SK-N-SH (cell line): Measurements from ENCODE around the gene ELFN2. TPM values are rescaled to one million over a fixed set of nuclear protein-coding genes. Genes with fewer than 3 reads are reported as not detected.

ENCODE experiments used
- CTCF ChIA-PET: fragments of 300-600, 350-600 bp; formaldehyde crosslinking; extraction: SDS; loops from one replicate; lab custom pipeline; 2021; lab: Yijun Ruan, JAX
- POLR2A ChIA-PET: fragments of 350-600 bp; sonication (Branson Sonifier 250); formaldehyde crosslinking; extraction: SDS; loops from one replicate; lab custom pipeline; 2020; ENCODE audit warnings: antibody characterized with exemption, inconsistent platforms; lab: Yijun Ruan, JAX
- DNase-seq: peaks from one replicate; pipeline ENCODE4 v3.0.0; 2012
- H2AFZ ChIP-seq: fragments of 200-600 bp; sonication (generic); 2 replicates; pipeline ENCODE4 v1.8.1; 2016; ENCODE audit warnings: antibody characterized with exemption, mild to moderate bottlenecking, low read depth
- H3F3A ChIP-seq: fragments of 200-600 bp; sonication (generic); replicated peaks from 2 replicates; pipeline ENCODE3; 2016; ENCODE audit warnings: antibody characterized with exemption, mild to moderate bottlenecking; ENCODE audit not compliant: insufficient read depth
- H3K27ac ChIP-seq, 2 experiments: fragments of 200-500 bp in 1 of 2; fragments of 200-600 bp in 1 of 2; sonication (Bioruptor generic) in 1 of 2; sonication (generic), shearing (Covaris generic) in 1 of 2; 2 replicates each; pipeline versions ENCODE4 v1.5.1 to v1.6.1; 2014 to 2016; ENCODE audit warnings: low read depth in 2 of 2, inconsistent platforms in 1 of 2, low read length in 1 of 2, mild to moderate bottlenecking in 1 of 2, mixed read lengths in 1 of 2
- H3K27me3 ChIP-seq: fragments of 200-600 bp; sonication (generic), shearing (Covaris generic); 2 replicates; pipeline ENCODE4 v1.6.1; 2016; ENCODE audit warnings: mixed run types; ENCODE audit not compliant: insufficient read depth
- H3K36me3 ChIP-seq, 2 experiments: fragments of 200-500 bp in 1 of 2; fragments of 200-600 bp in 1 of 2; sonication (Bioruptor generic) in 1 of 2; sonication (generic) in 1 of 2; replicated peaks in 1 of 2; 2 replicates each; pipeline versions ENCODE3 to v1.5.1; 2014 to 2016; ENCODE audit warnings: low read length in 1 of 2, mild to moderate bottlenecking in 1 of 2; ENCODE audit not compliant: insufficient read depth in 2 of 2, control insufficient read depth in 1 of 2
- H3K4me1 ChIP-seq, 2 experiments: fragments of 200-500 bp in 1 of 2; fragments of 200-600 bp in 1 of 2; sonication (Bioruptor generic) in 1 of 2; sonication (generic), shearing (Covaris generic) in 1 of 2; 2 replicates each; pipeline versions ENCODE4 v1.5.1 to v1.6.1; 2014 to 2016; ENCODE audit warnings: low read depth in 1 of 2, low read length in 1 of 2, mixed run types in 1 of 2; ENCODE audit not compliant: insufficient read depth in 2 of 2, control insufficient read depth in 1 of 2
- H3K4me2 ChIP-seq: fragments of 200-600 bp; sonication (generic), shearing (Covaris generic); 2 replicates; pipeline ENCODE4 v1.6.1; 2017; ENCODE audit warnings: mixed run types
- H3K4me3 ChIP-seq, 2 experiments: fragments of 200-500 bp in 1 of 2; fragments of 200-600 bp in 1 of 2; sonication (Bioruptor generic) in 1 of 2; sonication (generic), shearing (Covaris generic) in 1 of 2; 2 replicates each; pipeline versions ENCODE4 v1.5.1 to v1.8.1; 2014 to 2016; ENCODE audit warnings: low read depth in 2 of 2, inconsistent platforms in 1 of 2, low read length in 1 of 2, mild to moderate bottlenecking in 1 of 2, mixed read lengths in 1 of 2, moderate library complexity in 1 of 2
- H3K79me2 ChIP-seq: fragments of 200-600 bp; sonication (generic); 2 replicates; pipeline ENCODE4 v1.8.1; 2017; ENCODE audit warnings: mild to moderate bottlenecking; ENCODE audit not compliant: insufficient read depth
- H3K9ac ChIP-seq: fragments of 200-600 bp; sonication (generic); 2 replicates; pipeline ENCODE4 v1.6.1; 2017; ENCODE audit warnings: mixed run types
- H3K9me2 ChIP-seq: fragments of 200-600 bp; sonication (generic); 2 replicates; pipeline ENCODE4 v1.6.1; 2017; ENCODE audit warnings: mixed run types
- H3K9me3 ChIP-seq: fragments of 200-600 bp; sonication (generic); 2 replicates; pipeline ENCODE4 v1.6.1; 2017; ENCODE audit warnings: mixed run types, mild to moderate bottlenecking, moderate library complexity
- H4K20me1 ChIP-seq: fragments of 200-600 bp; sonication (generic); 2 replicates; pipeline ENCODE4 v1.6.1; 2017; ENCODE audit warnings: mild to moderate bottlenecking, mixed run types; ENCODE audit not compliant: insufficient read depth
- CHD2 ChIP-seq: fragments of 150-350 bp; IDR thresholded peaks from 2 replicates; pipeline ENCODE4 v1.6.1; 2018; ENCODE audit warnings: low read length; ENCODE audit not compliant: partially characterized antibody
- EZH2phosphoT487 ChIP-seq: fragments of 200-600 bp; sonication (generic); IDR thresholded peaks from 2 replicates; pipeline ENCODE4 v1.6.1; 2017; ENCODE audit warnings: low read depth, mixed run types, mild to moderate bottlenecking, antibody characterized with exemption, moderate library complexity, borderline replicate concordance
- FOXM1 ChIP-seq: IDR thresholded peaks from 2 replicates; pipeline ENCODE4 v1.4.0; 2012; ENCODE audit warnings: low read depth, mild to moderate bottlenecking
- GABPA ChIP-seq: IDR thresholded peaks from 2 replicates; pipeline ENCODE4 v1.4.0; 2012; ENCODE audit warnings: low read depth, mild to moderate bottlenecking
- GATA2 ChIP-seq: sonication (generic); formaldehyde crosslinking; IDR thresholded peaks from 2 replicates; pipeline ENCODE4 v1.5.0; 2020; ENCODE audit warnings: mild to moderate bottlenecking, missing genetic modification reagents
- JUND ChIP-seq: IDR thresholded peaks from 2 replicates; pipeline ENCODE4 v1.4.0; 2012
- MXI1 ChIP-seq: IDR thresholded peaks from 2 replicates; pipeline ENCODE4 v1.6.1; 2012; ENCODE audit warnings: mild to moderate bottlenecking, low read depth, low read length, improper control_type of control experiment
- NFIC ChIP-seq: IDR thresholded peaks from 2 replicates; pipeline ENCODE4 v1.4.0; 2012; ENCODE audit warnings: borderline replicate concordance
- NRF1 ChIP-seq: IDR thresholded peaks from 2 replicates; pipeline ENCODE4 v1.6.1; 2012; ENCODE audit warnings: low read depth, mild to moderate bottlenecking, low read length
- RCOR1 ChIP-seq: fragments of 150-350 bp; IDR thresholded peaks from 2 replicates; pipeline ENCODE4 v1.6.1; 2017; ENCODE audit warnings: antibody characterized with exemption, low read length
- REST ChIP-seq: IDR thresholded peaks from 2 replicates; pipeline ENCODE4 v1.6.1; 2012; ENCODE audit warnings: mild to moderate bottlenecking, low read depth, low read length, moderate library complexity
- RFX5 ChIP-seq: IDR thresholded peaks from 2 replicates; pipeline ENCODE4 v1.6.1; 2012; ENCODE audit warnings: mild to moderate bottlenecking, improper control_type of control experiment, low read length
- RXRA ChIP-seq: IDR thresholded peaks from 2 replicates; pipeline ENCODE4 v1.4.0; 2012; ENCODE audit warnings: low read depth, mild to moderate bottlenecking, borderline replicate concordance
- SIN3A ChIP-seq: IDR thresholded peaks from 2 replicates; pipeline ENCODE4 v1.6.1; 2012; ENCODE audit warnings: low read depth, mild to moderate bottlenecking, low read length, moderate library complexity, borderline replicate concordance
- SMC3 ChIP-seq: IDR thresholded peaks from 2 replicates; pipeline ENCODE4 v1.6.1; 2012; ENCODE audit warnings: low read depth, low read length, improper control_type of control experiment
- TAF1 ChIP-seq: IDR thresholded peaks from 2 replicates; pipeline ENCODE4 v1.6.1; 2012; ENCODE audit warnings: low read depth, mild to moderate bottlenecking, low read length, moderate library complexity, borderline replicate concordance
- USF1 ChIP-seq: IDR thresholded peaks from 2 replicates; pipeline ENCODE4 v1.4.0; 2012; ENCODE audit warnings: low read depth, borderline replicate concordance
- YY1 ChIP-seq: IDR thresholded peaks from 2 replicates; pipeline ENCODE4 v1.4.0; 2012; ENCODE audit warnings: low read depth, mild to moderate bottlenecking
- WGBS: methylation state at CpG from one replicate; pipeline ENCODE4 v1.1.6; 2017; ENCODE audit warnings: low lambda C conversion rate; 5-methylcytosine and 5-hydroxymethylcytosine counted together
- polyA plus RNA-seq, 3 experiments: library from polyadenylated mRNA; depleted of rRNA; stranded (reverse); fragments of >200 nt; gene quantifications; 2 replicates each; pipeline ENCODE4 v1.2.3, GENCODE V29; 2012
- TF ChIP-seq, protein P1 (sequence below): IDR thresholded peaks from 2 replicates; pipeline ENCODE4; 2012

Gene ELFN2
- polyA plus RNA-seq, 1 of the 3 experiments (the other 2 are of a cell fraction) = 2.8 TPM

DNA sequence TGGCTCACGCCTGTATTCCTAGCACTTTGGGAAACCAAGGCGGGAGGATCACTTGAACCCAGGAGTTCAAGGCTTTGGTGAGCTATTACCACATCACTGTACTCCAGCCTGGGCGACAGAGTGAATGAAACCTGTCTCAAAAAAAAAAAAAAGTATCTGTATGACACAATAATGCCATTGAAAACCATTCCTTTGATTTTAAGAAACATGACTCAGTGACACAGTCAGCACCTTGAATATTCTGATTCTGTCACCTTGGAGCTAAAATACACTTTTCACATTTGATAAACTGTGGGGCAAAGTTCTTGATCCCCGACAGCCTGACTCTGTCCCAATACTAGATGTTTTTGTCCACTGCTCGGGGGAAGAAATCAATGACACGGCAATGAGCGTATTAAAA, 16.7 kb upstream of the ELFN2 start:
- Histone ChIP-seq H3K27me3 (no peaks in the 10 kb centered on the region), H2AFZ (no peak overlapping the region), H3K27ac (no peak overlapping the region), H3F3A (no peaks in the 10 kb centered on the region), H3K9me2 (no peaks in the 10 kb centered on the region), H3K4me2 (no peak overlapping the region), H3K9me3 (no peaks in the 10 kb centered on the region), H4K20me1 (no peaks in the 10 kb centered on the region), H3K4me1 (no peaks in the 10 kb centered on the region; a peak in 1 of 4 replicates), H3K79me2 (no peaks in the 10 kb centered on the region), H3K4me3 (no peak overlapping the region), H3K36me3 (no peaks in the 10 kb centered on the region), H3K9ac (no peak overlapping the region)
- POLR2A ChIA-PET = no interaction called here
- TF ChIP-seq RXRA = no peak
- no peak for TF ChIP-seq NFIC
- TF ChIP-seq CHD2 = no peak
- no peak for TF ChIP-seq NRF1
- TF ChIP-seq EZH2phosphoT487 = no peak
- TF ChIP-seq, protein P1, sequence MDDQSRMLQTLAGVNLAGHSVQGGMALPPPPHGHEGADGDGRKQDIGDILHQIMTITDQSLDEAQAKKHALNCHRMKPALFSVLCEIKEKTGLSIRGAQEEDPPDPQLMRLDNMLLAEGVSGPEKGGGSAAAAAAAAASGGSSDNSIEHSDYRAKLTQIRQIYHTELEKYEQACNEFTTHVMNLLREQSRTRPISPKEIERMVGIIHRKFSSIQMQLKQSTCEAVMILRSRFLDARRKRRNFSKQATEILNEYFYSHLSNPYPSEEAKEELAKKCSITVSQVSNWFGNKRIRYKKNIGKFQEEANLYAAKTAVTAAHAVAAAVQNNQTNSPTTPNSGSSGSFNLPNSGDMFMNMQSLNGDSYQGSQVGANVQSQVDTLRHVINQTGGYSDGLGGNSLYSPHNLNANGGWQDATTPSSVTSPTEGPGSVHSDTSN = no peak
- TF ChIP-seq RCOR1 = no peak
- no peak for TF ChIP-seq GABPA
- TF ChIP-seq TAF1 = no peak
- no peak for TF ChIP-seq REST
- TF ChIP-seq YY1 = no peak
- TF ChIP-seq FOXM1 = no peak
- no peak for TF ChIP-seq SIN3A
- TF ChIP-seq JUND = no peak
- CTCF ChIA-PET = interaction anchor here (1.2 to 2.4 kb wide), 4 partner anchors 13 to 245 kb away, joined by 3 to 10 read pairs (median 4); no protein-coding TSS in a partner anchor
- WGBS = 90% methylated on average over 7 of the region's 7 CpGs
- no peak for DNase-seq

DNA sequence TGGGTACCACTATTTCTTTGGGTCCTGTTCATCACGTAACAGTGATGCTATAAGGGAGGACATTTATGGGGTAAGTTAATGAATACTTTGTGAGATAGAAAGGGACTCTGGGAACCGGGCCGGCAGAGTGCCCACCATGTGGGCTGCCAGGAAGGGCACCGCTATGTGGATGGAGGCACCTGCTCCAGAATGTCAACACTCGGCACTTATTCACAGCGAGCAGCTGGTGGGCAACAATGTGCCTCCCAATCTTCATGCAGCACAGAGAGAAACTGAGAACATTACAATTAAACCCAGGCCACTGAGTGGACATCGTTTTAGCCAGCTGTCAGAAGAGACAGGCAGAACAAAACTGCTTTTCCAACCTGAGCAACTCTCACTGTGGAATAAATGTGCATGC, 15.8 kb upstream of the ELFN2 start:
- 96% methylated on average over 7 of the region's 7 CpGs for WGBS

More for the DNA sequence above, 15.8 kb upstream of the ELFN2 start:
- H3K4me3 ChIP-seq = no peak overlapping the region
- no peaks in the 10 kb centered on the region for H3F3A ChIP-seq
- H3K4me2 ChIP-seq = no peak overlapping the region
- H3K9me2 ChIP-seq = no peaks in the 10 kb centered on the region
- TF ChIP-seq RCOR1 (no peak), USF1 (no peak), RFX5 (no peak), MXI1 (no peak), REST (no peak), SMC3 (no peak), GATA2 (CRISPR knock-in tag) (no peak)
- no peaks in the 10 kb centered on the region for H3K79me2 ChIP-seq
- no peak for DNase-seq
- H2AFZ ChIP-seq = no peak overlapping the region
- H4K20me1 ChIP-seq = no peaks in the 10 kb centered on the region
- POLR2A ChIA-PET = no interaction called here
- no peak overlapping the region for H3K27ac ChIP-seq
- H3K36me3 ChIP-seq = no peaks in the 10 kb centered on the region
- H3K9ac ChIP-seq = no peak overlapping the region
- H3K27me3 ChIP-seq = no peaks in the 10 kb centered on the region
- H3K9me3 ChIP-seq = no peaks in the 10 kb centered on the region
- no peaks in the 10 kb centered on the region for H3K4me1 ChIP-seq
- CTCF ChIA-PET = interaction anchor here (1.3 to 7.6 kb wide), 2 partner anchors 13 to 15 kb away, joined by 4 to 57 read pairs; partner anchors contain the start of gene ELFN2
